ENCODE measurements around the gene ACBD3.

Gene ACBD3

DNA sequence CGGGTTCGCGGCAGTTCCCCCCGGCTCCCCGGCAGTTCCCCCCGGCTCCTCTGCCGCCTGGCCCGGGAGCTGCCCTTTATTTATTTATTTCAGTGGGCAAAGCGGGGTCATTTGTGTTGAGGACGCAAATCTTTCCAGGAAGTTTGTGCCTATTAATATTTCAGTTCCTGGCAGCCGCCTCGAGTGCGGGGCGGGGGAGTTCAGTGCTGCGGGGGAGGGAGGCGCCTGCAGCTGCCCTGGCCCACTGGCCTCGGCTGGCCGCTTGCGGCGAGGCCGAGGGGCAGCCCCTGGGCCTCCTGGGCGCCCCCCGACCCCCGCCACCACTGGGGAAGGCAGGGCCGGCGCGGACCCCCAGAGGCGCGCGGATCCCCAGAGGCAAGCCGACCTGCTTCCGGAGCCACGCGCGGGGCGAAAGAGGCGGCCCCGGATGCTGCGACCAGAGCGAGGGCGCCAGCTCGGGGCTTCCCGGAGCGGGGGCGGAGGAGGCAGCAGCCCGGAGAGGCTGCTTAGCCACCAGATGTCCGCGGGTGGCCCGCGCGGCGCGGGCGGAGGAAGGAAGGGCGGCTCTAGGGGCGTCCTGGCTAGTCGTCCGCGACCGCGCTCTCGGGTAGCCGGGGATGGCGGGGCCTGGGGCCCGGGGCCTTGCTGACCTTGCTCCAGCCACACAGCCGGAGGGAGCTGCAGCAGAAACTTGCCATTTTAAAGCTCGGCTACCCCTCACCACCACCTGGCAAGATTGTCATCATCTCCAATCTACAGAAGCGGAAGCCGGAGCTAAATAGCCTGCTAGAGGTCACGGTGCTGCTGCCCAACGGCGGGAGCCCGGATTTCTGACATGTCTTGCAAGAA is 76.1 kb downstream of the ACBD3 start:
- Histone ChIP-seq H3K27me3 (ENCODE audit: control insufficient read depth, low read length) (peaks cover 33% of the 10 kb centered on the region), H3K36me3 (ENCODE audit: control insufficient read depth, low read length) (no peaks in the 10 kb centered on the region), H3K4me1 (ENCODE audit: control insufficient read depth, low read length) (peaks cover 18% of the 10 kb centered on the region), H3K9me3 (ENCODE audit: control insufficient read depth, insufficient read depth, low read length) (no peaks in the 10 kb centered on the region), H3K9me2 (replicated peaks; ENCODE audit: control insufficient read depth, low read length) (no peaks in the 10 kb centered on the region), H4K20me1 (ENCODE audit: control insufficient read depth, insufficient read depth, low read depth, low read length) (0 out of 2 replicates have a peak, but pooled peaks cover 7% of the 10 kb centered on the region), H3F3A (ENCODE audit: control insufficient read depth, insufficient read depth) (peaks cover 7% of the 10 kb centered on the region), H3K4me2 (ENCODE audit: low read length) (peak overlapping the region; percentile 94), H3K4me3 (ENCODE audit: low read length) (peak overlapping the region; percentile 79), H3K27ac (ENCODE audit: low read depth, low read length) (peak overlapping the region; percentile 46), H3K79me2 (ENCODE audit: control insufficient read depth, low read length) (no peaks in the 10 kb centered on the region)
- TF ChIP-seq, protein P1, sequence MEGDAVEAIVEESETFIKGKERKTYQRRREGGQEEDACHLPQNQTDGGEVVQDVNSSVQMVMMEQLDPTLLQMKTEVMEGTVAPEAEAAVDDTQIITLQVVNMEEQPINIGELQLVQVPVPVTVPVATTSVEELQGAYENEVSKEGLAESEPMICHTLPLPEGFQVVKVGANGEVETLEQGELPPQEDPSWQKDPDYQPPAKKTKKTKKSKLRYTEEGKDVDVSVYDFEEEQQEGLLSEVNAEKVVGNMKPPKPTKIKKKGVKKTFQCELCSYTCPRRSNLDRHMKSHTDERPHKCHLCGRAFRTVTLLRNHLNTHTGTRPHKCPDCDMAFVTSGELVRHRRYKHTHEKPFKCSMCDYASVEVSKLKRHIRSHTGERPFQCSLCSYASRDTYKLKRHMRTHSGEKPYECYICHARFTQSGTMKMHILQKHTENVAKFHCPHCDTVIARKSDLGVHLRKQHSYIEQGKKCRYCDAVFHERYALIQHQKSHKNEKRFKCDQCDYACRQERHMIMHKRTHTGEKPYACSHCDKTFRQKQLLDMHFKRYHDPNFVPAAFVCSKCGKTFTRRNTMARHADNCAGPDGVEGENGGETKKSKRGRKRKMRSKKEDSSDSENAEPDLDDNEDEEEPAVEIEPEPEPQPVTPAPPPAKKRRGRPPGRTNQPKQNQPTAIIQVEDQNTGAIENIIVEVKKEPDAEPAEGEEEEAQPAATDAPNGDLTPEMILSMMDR (IDR thresholded peaks at IDR 0.05; ENCODE audit: low read depth, low read length, poor library complexity, severe bottlenecking), result no peak
- no peak for TF ChIP-seq EZH2phosphoT487 (IDR thresholded peaks at IDR 0.05; ENCODE audit: borderline replicate concordance, low read length)

DNA sequence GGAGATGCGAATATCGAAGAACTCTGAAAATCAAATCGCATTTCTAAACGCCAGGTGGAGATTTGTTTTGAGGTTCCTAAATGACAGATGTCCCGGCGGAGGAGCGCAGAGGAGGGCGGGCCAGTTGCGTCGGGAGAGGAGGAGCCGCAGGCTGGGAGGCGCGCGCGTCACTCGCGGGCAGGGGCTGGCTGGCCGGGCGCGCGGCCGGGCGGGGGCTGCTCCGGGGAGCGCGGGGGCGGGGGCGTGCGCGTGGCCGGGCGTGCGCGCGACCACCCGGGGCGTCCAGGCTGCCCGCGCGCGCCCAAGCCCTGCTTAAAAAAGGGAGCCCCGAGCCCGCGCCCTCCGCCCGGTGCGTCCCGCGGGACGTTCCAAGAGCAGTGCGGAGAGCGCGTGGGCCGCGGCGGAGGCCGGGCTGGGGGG is 76.7 kb downstream of the ACBD3 start:
- Histone ChIP-seq H3K36me3 (ENCODE audit: control insufficient read depth, low read length) (no peaks in the 10 kb centered on the region), H3K4me3 (ENCODE audit: low read length) (peak overlapping the region; percentile 79), H3K9me3 (ENCODE audit: control insufficient read depth, insufficient read depth, low read length) (no peaks in the 10 kb centered on the region), H3K27me3 (ENCODE audit: control insufficient read depth, low read length) (peaks cover 33% of the 10 kb centered on the region), H3K79me2 (ENCODE audit: control insufficient read depth, low read length) (no peaks in the 10 kb centered on the region), H3K4me2 (ENCODE audit: low read length) (peak overlapping the region; percentile 94), H3K9me2 (replicated peaks; ENCODE audit: control insufficient read depth, low read length) (no peaks in the 10 kb centered on the region), H3K4me1 (ENCODE audit: control insufficient read depth, low read length) (peaks cover 18% of the 10 kb centered on the region), H4K20me1 (ENCODE audit: control insufficient read depth, insufficient read depth, low read depth, low read length) (0 out of 2 replicates have a peak, but pooled peaks cover 7% of the 10 kb centered on the region), H3F3A (ENCODE audit: control insufficient read depth, insufficient read depth) (peaks cover 7% of the 10 kb centered on the region), H3K27ac (ENCODE audit: low read depth, low read length) (peak overlapping the region; percentile 46)
- no peak for TF ChIP-seq EZH2phosphoT487 (IDR thresholded peaks at IDR 0.05; ENCODE audit: borderline replicate concordance, low read length)
- TF ChIP-seq, protein P1 (IDR thresholded peaks at IDR 0.05; ENCODE audit: low read depth, low read length, poor library complexity, severe bottlenecking), result no peak

GRCh38 chr1:226108935-226109828 is 77.4 kb downstream of the ACBD3 start:
- Histone ChIP-seq H4K20me1 (ENCODE audit: control insufficient read depth, insufficient read depth, low read depth, low read length) (0 out of 2 replicates have a peak, but pooled peaks cover 7% of the 10 kb centered on the region), H3F3A (ENCODE audit: control insufficient read depth, insufficient read depth) (peaks cover 7% of the 10 kb centered on the region), H3K9me2 (replicated peaks; ENCODE audit: control insufficient read depth, low read length) (no peaks in the 10 kb centered on the region), H3K9me3 (ENCODE audit: control insufficient read depth, insufficient read depth, low read length) (no peaks in the 10 kb centered on the region), H3K27ac (ENCODE audit: low read depth, low read length) (no peak overlapping the region), H3K36me3 (ENCODE audit: control insufficient read depth, low read length) (no peaks in the 10 kb centered on the region), H3K27me3 (ENCODE audit: control insufficient read depth, low read length) (peaks cover 37% of the 10 kb centered on the region), H3K79me2 (ENCODE audit: control insufficient read depth, low read length) (no peaks in the 10 kb centered on the region), H3K4me2 (ENCODE audit: low read length) (peak overlapping the region; percentile 94), H3K4me1 (ENCODE audit: control insufficient read depth, low read length) (peaks cover 18% of the 10 kb centered on the region), H3K4me3 (ENCODE audit: low read length) (peak overlapping the region; percentile 48)
- peak; percentile 40; the same call in 1 of the 2 replicates for TF ChIP-seq EZH2phosphoT487 (IDR thresholded peaks at IDR 0.05; ENCODE audit: borderline replicate concordance, low read length)
- TF ChIP-seq, protein P1 (IDR thresholded peaks at IDR 0.05; ENCODE audit: low read depth, low read length, poor library complexity, severe bottlenecking), result peak; percentile 21

Data from DOHH2 (cell line).